Neutrophil (primary cell): ENCODE results near the gene TENM3.

Experiments
- H3K27ac ChIP-seq: fragments of 200-600 bp; sonication (generic); 2 replicates; pipeline ENCODE4 v1.5.1; 2016; ENCODE audit warnings: mild to moderate bottlenecking, moderate library complexity
- H3K27me3 ChIP-seq: fragments of 200-600 bp; sonication (generic); 2 replicates; pipeline ENCODE4 v1.6.0; 2016; ENCODE audit warnings: mild to moderate bottlenecking
- H3K36me3 ChIP-seq: fragments of 200-600 bp; sonication (generic); 2 replicates; pipeline ENCODE4 v1.5.1; 2017
- H3K4me1 ChIP-seq, 2 experiments: fragments of 200-600 bp in 1 of 2; sonication (generic) in 1 of 2; 1 replicate in 1 of 2; 2 replicates in 1 of 2; pipeline versions ENCODE4 v1.5.1 to v1.6.1; 2013 to 2016; ENCODE audit warnings: low read depth in 1 of 2, low read length in 1 of 2, mild to moderate bottlenecking in 1 of 2, moderate library complexity in 1 of 2; ENCODE audit not compliant: control insufficient read depth in 1 of 2, insufficient read depth in 1 of 2
- H3K4me3 ChIP-seq, 2 experiments: fragments of 200-600 bp in 1 of 2; sonication (generic) in 1 of 2; 1 replicate in 1 of 2; 2 replicates in 1 of 2; pipeline ENCODE4 v1.5.1; 2013 to 2016; ENCODE audit warnings: low read depth in 1 of 2, low read length in 1 of 2, mild to moderate bottlenecking in 1 of 2, moderate library complexity in 1 of 2
- H3K9me3 ChIP-seq: fragments of 200-600 bp; sonication (generic); 2 replicates; pipeline ENCODE4 v1.5.1; 2016
- CTCF ChIP-seq: fragments of 200-600 bp; sonication (generic); IDR thresholded peaks from 2 replicates; pipeline ENCODE4 v1.5.1; 2016; ENCODE audit warnings: antibody characterized with exemption

The TENM3 gene

DNA sequence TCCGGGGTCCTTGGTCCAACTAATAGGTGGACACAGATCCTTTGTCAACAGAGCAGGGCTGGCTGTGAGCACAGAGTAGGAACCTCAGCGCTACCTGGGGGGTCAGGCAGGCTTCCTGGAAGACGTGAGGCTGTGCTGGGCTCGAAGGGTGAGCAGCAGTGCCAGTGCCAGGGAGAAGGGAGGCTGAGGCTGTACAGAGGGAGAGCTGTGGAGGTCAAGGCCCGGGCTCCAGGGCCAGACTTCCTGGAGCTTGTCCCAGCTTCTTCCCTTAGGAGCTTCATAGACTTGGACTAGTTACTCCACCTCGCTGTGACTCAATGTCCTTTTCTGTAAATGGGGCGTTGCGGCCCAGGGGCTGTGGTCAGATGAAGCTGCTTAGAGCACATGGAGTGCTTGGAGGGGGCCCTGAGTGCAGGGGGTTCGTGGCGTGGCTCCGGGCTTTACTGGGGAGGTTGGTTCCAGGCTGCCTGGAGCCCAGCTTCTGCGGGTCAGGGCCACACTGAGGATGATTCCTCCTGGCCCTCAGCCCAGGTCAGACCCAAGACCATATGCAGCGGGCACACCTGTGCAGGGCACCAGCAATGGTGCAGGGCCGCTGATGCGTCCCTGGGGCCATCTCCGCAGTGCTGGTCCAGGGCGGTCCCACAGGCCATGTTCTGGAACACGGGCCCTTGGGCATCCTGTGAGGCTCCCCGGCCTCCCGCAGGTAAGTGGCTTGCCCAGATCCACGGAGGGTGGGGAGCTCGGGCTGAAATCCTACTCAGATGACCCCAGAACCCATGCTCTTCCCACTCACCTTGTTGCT is 575.9 kb downstream of the TENM3 start:
- Histone ChIP-seq H3K27me3 (no peaks in the 10 kb centered on the region), H3K4me3 (no peak overlapping the region), H3K4me1 (no peaks in the 10 kb centered on the region), H3K36me3 (no peaks in the 10 kb centered on the region), H3K27ac (no peak overlapping the region), H3K9me3 (no peaks in the 10 kb centered on the region)
- TF ChIP-seq CTCF = no peak

DNA sequence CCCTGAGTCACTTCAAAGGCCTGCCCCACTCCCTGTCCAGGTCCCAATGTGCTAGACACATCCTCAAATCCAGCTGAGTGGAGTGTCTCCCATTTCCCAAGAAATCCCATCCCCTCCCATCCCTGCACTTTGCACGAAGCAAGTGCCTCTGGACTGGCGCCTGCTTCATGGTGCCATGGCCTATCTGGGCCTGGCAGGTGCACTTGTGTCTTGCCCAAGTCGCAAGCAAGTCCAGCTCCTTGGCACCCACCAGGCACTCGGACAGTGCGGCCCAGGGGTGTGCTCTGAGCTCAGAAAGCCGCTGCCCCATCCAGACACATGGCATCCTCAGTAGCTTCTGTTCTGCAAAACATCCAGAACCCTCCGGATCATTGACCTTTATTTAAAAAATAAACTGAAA is 576.5 kb downstream of the TENM3 start:
- H3K36me3 ChIP-seq = no peaks in the 10 kb centered on the region
- no peak overlapping the region for H3K4me3 ChIP-seq
- H3K9me3 ChIP-seq = no peaks in the 10 kb centered on the region
- H3K27ac ChIP-seq = no peak overlapping the region
- no peak for TF ChIP-seq CTCF
- no peaks in the 10 kb centered on the region for H3K27me3 ChIP-seq
- H3K4me1 ChIP-seq = no peaks in the 10 kb centered on the region

DNA sequence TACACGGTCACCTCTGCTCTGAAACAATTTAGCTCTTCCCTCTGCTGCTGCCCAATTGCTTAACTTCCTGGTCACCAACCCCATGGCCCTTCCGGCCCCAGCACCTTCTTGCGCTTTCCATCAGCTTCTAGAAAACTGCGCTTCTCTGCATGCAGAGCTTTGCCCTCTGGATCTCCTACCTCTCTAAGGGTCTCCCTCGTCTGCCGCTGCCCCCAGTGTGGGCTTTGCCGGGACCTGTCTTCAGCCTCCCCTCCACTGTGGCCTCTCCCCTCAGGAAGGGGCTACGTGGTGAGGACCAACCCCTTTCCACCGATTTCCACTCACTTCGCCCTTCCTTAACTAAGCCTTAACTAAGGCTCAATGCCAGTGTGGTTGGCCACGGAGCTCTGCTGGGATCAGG is 579.4 kb downstream of the TENM3 start:
- H3K4me1 ChIP-seq = no peaks in the 10 kb centered on the region
- peaks cover 25% of the 10 kb centered on the region for H3K27me3 ChIP-seq
- no peaks in the 10 kb centered on the region for H3K36me3 ChIP-seq
- no peak overlapping the region for H3K4me3 ChIP-seq
- H3K9me3 ChIP-seq = no peaks in the 10 kb centered on the region
- no peak for TF ChIP-seq CTCF
- no peak overlapping the region for H3K27ac ChIP-seq

DNA sequence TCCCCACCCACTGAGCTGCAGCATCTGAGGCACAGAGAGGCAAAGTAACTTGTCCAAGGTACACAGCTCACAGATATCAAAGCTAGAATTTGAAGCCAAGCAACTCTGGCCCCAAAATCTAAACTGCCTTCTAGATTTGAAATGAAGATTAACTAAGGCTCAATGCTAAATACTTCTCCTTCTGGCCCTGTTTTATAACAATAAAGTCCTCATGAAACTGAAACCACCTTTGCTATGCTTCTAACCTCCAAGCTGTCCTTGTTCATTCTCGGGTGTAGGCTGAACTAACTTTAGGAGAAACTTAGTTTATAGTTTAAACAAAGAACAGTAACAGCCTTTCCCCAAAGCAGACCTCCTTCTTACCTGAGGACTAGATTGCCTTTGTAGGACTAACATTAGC is 580.4 kb downstream of the TENM3 start:
- H3K4me3 ChIP-seq = no peak overlapping the region
- H3K9me3 ChIP-seq = no peaks in the 10 kb centered on the region
- H3K4me1 ChIP-seq = no peaks in the 10 kb centered on the region
- TF ChIP-seq CTCF = no peak
- no peaks in the 10 kb centered on the region for H3K36me3 ChIP-seq
- no peak overlapping the region for H3K27ac ChIP-seq
- peaks cover 25% of the 10 kb centered on the region for H3K27me3 ChIP-seq

- H3K27ac ChIP-seq = no peak overlapping the region
- H3K36me3 ChIP-seq = no peaks in the 10 kb centered on the region
- TF ChIP-seq CTCF = no peak
- peaks cover 25% of the 10 kb centered on the region for H3K27me3 ChIP-seq
- H3K9me3 ChIP-seq = no peaks in the 10 kb centered on the region
- H3K4me3 ChIP-seq = no peak overlapping the region
- H3K4me1 ChIP-seq = no peaks in the 10 kb centered on the region
Measured at GRCh38 chr4:182825003-182825402, 581.8 kb downstream of the TENM3 start.
